Neural progenitor cell (in vitro differentiated cells): Measurements from ENCODE around the gene MYORG.

Experiments
- CTCF ChIP-seq: fragments of 200-600 bp; sonication (generic); IDR thresholded peaks from 2 replicates; pipeline ENCODE4 v1.5.1; 2017; ENCODE audit warnings: antibody characterized with exemption, mild to moderate bottlenecking
- EZH2 ChIP-seq: fragments of 200-600 bp; sonication (generic); IDR thresholded peaks from 2 replicates; pipeline ENCODE4 v1.6.1; 2017; ENCODE audit warnings: antibody characterized with exemption, mild to moderate bottlenecking, moderate library complexity
- EZH2phosphoT487 ChIP-seq: fragments of 200-600 bp; sonication (generic); IDR thresholded peaks from 2 replicates; pipeline ENCODE4 v1.6.1; 2017; ENCODE audit warnings: antibody characterized with exemption

- TF ChIP-seq CTCF (no peak), EZH2 (no peak), EZH2phosphoT487 (no peak)
These were observed 53.7 kb downstream of the MYORG start for GRCh38 chr9:34322899-34323591.
